NCI-H1436 treated with DMSO at 0.1 percent for 48 hours (cell line): Measurements from ENCODE around the gene FAM110A.
"Not testable (repeated sequence)": the region's sequence is repeated elsewhere in the genome, so short reads cannot be mapped to it uniquely, and the experiment has no call there.

Experiments
- DNase-seq: peaks from one replicate; lab custom pipeline; 2025; lab: John Stamatoyannopoulos, UW

Gene FAM110A

DNA sequence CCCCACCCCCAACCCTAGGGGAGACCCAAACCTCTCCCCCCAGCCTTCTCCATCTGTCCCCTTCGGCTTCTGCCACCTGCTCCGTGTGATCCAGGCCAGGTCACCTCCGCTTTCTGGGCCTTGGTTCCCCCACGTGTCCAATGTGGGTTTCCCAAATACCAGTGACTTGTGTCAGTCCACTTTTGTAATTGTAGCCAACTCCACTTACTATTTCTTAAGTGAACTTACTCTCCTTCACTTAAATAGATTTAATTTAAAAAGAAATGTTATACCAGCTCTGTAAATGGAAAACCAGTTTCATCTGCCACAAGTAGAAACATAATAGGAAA lies 10.0 kb upstream of the FAM110A start:
- no peak for DNase-seq

DNA sequence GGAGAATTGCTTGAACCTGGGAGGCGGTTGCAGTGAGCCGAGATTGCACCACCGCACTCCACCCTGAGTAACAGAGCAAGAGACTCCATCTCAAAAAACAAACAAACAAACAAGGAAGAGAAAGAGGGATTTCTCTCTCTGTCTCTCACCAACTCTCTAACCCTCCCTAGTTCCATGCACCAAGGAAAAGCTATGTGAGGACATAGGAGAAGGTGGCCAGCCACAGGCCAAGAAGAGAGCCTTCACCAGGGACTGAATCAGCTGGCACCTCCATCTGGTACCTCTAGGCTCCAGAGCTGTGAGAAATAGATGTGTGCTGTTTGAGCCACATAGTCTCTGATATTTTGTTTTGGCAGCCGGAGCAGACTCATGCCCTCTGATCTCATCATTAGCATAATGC lies 9.0 kb upstream of the FAM110A start:
- DNase-seq = no peak

DNA sequence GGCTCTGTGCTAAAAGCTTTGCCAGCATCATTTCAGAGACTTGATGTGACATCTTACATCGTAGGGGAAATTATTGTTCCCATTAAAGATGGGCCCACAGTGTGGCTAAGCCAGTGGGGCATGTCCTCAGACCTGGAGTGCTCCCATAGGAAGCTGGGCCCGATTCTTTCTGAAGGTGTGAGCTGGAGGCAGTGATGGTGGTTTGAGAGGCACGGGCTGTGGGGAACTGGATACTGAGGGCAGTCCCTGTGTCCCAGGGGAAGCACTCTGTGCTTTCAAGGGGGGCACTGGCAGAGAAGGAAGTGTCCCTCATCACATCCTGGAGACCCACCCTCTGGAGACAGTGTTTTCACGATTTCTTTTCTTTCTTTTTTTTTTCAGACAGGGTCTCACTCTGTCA lies 8.6 kb upstream of the FAM110A start:
- DNase-seq = no peak

DNA sequence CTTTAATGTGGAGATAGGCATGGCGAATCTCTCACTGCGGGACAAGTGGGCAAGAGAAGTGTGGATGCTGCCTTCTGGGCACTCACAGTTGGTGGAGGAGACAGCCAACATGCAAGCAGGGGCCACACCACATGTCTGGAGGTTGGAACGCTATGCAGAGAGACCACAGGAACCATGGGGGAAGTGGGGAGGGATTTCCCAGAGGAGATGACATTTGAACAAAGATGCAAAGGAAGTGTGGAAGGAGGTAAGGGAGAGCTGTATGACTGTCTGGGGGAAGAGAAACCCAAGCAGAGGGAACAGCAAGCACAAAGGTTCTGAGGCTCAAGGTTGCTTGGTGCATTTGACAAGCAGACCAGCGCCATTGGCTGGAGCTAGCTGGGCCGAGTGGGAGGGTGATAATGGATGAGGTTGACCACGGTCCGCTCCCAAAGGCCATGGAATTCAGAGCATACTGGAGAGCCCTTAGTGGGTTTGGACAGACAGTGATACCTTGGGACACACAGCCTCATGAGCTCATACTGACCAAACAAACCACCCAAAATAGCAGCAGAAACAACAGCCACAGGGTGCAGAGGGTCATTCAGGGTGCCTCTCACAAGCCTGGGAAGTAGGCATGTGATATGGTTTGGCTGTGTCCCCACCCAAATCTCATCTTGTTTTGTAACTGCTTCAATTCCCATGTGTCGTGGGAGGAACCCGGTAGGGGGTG lies 7.6 kb upstream of the FAM110A start:
- no peak for DNase-seq

DNA sequence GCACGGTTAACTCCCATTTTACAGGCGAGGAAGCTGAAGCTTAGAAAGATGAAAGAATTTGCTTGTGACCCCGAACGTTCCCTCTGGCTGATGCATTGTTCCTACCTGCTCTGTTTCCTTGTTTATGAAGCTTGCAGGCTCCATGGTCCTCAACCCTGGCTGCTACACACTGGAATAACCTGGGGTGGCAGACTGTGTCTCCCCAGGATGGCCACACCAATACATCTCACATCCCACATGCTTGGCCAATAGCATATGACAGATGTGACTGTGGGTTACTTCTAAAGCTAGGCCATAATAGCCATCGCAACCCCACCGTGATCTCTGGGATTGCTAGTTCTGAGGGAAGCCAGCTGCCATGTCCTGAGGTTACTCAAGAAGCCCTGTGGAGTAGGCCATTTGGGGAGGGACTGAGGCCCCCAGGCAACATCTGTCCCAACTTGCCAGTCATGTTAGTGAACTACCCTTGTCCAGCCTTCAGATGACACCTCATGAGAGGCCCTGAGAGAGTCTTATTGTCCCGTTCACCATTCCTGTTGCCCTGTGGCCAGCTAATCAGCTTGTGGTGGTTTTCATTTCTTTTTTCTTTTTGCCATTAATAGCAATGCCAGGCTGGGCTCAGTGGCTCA lies 6.7 kb upstream of the FAM110A start:
- DNase-seq = no peak

DNA sequence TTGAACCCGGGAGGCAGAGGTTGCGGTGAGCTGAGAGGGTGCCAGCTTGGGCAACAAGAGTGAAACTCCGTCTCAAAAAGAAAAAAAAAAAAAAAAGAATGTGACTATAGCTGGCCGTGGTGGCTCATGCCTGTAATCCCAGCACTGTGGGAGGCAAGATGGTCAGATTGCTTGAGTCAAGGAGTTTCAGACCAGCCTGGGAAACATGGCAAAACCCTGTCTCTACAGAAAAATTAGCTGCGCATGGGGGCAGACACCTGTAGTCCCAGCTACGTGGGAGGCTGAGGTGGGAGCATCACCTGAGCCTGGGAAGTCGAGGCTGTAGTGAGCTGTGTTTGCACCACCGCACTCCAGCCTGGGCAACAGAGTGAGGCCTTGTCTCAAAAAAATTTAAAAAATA lies 5.5 kb upstream of the FAM110A start:
- DNase-seq = not testable (repeated sequence)

DNA sequence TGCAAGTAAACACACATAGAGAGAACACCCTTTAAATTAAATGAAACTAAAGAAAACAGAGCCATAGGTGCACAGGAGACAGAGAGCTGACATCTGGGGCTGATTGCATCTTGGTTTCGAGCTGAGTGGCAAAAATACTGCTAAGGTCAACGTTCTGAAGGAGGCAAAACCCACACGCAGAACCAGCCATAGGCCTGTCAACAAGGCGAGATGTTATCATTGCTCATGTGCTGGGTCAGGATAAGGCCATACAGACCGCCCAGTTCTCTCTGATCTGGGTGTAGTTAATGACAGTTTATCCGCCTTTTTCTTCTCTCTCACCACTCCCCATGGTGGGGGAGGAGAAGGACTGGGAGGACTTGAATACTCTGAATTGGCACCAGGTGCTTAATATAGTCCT lies 4.5 kb upstream of the FAM110A start:
- DNase-seq = no peak

DNA sequence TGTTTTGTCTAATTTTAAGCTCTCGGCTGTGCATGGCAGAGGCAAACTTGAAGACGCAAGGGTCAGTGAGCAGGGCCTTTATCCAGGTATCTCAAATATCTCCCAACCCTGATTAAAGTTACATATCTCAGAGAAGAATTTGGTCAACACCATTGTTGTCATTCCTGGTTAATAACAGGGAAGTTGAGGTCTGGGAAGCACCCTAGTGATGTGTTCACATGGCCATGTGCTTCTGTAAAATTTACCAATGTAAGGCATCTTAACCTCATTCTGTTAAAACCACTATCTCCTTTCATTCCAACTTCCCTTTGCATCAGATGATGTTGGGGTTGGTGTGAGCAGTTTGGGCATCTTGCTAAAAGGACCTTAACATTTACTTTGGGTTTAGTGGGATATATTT lies 4.0 kb upstream of the FAM110A start:
- no peak for DNase-seq

DNA sequence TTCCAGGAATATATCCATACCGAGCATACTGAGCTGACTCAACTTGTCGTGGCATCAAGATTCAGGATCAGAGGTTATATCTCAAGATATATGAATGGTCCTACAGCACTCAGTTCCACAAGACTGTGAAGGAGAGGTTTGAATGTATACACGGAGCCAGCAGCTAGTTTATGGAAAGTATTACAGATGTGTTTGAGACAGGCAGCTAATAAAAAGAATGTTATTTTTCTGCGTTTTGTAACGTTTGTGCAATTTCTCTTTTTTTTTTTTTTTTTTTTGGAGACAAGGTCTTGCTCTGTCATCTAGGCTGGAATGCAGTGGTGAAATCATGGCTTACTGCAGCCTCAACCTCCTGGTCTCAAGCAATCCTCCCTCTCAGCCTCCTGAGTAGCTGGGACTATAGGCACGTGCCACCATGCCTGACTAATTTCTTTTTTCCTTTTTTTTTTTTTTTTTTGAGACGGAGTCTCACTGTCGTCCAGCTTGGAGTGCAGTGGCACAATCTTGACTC lies 3.4 kb upstream of the FAM110A start:
- DNase-seq = no peak

DNA sequence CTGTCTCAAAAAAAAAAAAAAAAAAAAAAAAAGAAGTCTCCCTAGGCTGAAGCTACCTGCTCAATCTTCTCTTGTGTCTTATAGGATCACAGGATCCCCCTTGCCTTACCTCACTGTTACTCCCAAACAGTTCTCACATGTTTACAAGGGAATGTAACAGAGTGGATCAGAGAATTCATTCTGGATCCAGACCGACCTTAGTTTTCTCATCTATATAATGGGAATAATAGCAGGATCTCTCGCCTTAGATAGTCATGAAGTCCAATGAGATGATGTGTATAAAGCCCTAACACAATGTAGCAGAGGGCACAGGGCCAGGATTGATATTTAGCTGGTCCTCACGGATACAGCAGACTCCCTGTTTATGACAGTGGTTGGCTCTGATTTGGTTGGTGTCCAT lies 2.3 kb upstream of the FAM110A start:
- DNase-seq = no peak

DNA sequence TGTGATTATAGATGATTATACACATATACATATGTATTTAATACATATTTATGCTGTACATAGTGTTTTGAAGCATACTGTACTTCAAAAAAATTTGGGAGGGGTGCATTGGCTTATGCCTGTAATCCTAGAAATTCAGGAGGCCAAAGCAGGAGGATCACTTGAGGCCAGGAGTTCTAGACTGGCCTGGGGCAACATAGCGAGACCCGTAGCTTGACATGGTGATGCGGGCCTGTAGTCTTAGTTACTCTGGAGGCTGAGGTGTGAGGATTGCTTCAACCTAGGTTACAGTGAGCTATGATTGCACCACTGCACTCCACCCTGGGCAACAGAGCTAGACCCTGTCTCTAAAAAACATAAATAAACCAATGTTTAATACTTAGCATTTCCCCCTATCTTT lies 1.6 kb upstream of the FAM110A start:
- no peak for DNase-seq

DNA sequence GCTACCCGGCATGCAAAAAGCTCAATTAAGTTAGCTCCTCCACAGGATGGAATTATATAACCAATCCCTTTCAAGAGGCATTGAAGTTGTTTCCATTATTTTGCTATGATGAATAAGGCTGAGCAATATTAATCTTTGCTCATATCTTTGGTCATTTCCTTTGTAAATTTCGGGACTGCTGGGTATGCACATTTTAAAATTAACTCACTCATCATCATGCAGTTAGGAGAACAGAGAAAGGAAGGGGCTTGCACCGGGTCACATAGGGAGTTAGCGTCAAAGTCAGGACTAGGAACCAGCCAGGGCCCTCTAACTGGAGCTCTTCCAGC lies 430 bp upstream of the FAM110A start:
- DNase-seq = no peak

DNA sequence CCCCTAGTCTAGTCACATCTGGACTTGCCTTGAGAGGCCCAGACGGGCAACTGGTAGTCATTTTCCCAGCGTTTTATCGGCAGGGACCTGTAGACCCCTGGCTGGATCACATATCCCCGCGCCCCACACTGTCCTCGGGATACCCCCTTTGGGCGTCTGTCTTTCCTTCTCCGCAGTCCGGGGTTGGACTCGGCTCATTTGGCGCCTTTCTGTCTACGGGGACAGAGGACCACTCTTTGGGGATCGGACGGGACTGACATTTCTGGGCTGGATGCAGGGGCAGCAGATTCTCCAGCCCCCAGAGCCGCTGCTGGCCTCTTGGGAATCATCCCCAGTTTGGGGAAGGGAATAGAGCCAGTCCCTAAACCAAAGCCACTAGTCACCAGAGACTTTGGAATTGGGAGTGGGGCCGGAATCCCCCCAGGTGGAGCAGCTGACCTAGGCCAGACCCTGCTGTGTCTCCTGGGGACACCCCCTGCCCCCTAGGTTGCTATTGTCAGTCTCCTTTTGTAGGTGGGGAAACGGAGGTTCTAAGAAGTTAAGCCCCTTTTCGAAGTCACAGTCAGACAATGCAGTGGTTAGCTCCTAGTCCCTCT lies 734 bp downstream of the FAM110A start:
- no peak for DNase-seq

DNA sequence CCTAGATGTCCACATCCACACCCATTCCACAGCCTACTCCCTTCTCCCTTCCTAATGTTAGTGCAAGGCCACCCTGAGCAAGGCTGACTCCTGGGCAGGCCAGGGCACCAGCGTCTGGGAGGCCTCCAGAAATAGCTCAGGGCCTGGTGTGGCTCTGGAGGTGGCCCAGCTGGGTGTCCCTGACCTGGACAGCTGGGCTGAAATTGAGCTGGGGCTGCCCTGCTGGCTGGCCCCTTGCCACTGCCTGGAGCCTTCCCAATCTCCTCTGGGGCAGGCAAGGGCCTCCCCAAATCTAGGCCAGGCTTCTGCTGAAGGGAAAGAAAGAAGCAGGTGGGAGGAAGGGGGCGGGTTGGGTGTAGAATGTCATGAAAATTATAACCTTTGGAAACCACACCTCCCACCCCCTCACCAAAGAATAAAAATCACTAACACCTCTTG lies 2.1 kb downstream of the FAM110A start:
- DNase-seq = no peak

DNA sequence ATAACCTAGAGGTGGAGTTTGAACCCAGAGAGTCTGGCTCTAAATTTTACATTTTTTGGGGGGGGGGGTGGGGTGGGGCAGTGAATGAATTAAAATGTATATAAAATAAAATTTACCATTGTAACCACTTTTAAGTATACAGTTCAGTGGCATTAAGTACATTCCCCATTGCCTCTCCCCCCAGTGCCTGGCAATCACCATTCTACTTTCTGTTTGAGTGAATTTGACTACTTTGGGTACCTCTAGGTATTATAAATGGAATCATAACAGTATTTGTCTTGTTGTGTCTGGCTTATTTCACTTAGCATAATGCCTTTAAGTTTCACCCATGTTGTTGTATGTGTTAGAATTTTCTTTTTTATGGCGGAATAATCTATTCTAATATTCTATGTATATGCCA lies 2.7 kb downstream of the FAM110A start:
- no peak for DNase-seq

DNA sequence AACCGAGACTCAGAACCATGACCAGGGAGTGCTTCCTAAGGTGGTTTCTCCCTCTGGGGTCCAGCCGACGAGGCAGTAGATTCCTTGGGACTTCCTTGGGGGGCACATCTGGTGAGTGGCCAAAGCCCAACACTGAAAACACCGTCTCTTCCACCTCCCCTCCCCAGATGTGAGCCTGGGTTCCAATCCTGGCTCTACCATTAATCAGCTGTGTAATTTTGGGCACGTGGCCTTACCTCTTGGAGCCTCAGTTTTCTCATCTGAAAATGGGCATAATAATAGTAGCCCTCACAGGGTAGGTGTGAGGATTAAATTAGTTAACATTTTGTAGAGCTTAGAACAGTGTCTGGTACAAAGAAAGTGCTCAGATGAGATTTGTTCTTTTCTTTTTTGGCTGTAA lies 5.5 kb downstream of the FAM110A start:
- DNase-seq = no peak

DNA sequence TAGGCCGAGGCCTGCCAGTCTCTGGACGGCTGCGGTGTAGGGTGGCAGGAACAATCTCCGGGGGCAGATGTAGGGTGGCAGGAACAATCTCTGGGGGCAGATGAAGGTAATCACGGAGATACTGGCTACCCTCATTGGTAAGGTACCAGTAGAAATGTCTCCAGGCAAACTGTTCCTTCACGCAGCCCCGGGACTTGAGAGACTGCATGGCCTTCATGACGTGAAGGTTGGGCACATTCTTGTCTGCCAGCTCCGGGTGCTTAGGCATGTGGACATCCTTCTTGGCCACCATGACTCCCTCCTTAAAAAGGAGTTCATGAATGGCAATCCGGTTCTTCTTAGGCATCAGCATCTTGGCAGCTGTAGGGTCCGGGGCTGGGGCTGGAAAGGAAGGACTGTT lies 6.1 kb downstream of the FAM110A start:
- DNase-seq = no peak

DNA sequence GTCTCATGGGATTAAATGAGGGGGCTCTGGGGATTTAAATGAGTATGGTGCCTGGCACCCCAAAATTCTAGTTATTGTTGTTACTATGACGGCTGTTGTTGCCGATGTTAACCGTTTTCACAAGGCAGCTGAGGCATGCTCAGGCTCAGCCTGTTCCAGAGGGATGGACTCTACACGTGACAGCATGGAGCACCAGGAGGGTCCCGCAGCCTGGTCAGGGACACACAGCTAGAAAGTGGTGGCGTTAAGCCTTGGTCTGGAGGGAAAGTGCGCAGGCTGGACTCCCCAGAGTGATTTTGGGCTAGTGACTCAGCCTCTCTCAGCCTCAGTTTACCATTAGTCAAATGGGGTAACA lies 7.0 kb downstream of the FAM110A start:
- no peak for DNase-seq

DNA sequence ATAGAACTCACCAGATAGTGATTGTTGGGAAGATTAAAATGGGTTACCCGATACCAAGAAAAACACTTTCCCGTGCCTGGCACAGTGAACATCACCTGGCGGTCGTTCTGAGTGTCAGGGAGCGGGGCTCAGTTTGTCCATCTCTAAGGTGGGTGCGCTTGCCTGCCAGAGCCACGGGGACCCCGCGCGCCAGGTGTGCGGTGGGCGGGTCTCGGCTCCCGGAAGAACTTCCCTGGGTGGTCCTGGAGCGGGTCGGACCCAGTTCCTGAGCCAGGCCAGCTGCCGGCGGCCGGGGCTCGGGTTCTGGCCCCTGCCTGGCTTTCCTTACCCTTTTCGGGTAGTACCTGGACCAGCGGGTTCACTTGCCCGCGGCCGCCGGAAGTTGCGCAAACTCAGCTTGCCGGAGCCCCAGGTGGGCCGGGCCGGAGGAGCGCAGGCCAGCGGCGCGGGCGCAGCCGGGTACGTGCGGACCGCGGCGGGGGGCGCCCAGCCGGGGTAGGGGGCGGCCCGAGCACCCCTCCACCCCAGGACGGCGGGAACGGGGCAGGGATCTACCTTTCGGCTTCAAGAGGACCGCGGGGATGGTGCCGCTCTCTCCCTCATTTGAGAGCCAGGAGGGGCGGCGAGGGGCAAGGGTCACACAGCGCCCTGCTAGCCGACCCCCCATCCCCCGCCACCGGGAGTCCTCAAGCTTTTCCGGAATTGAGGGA lies 7.5 kb downstream of the FAM110A start:
- DNase-seq = no peak

DNA sequence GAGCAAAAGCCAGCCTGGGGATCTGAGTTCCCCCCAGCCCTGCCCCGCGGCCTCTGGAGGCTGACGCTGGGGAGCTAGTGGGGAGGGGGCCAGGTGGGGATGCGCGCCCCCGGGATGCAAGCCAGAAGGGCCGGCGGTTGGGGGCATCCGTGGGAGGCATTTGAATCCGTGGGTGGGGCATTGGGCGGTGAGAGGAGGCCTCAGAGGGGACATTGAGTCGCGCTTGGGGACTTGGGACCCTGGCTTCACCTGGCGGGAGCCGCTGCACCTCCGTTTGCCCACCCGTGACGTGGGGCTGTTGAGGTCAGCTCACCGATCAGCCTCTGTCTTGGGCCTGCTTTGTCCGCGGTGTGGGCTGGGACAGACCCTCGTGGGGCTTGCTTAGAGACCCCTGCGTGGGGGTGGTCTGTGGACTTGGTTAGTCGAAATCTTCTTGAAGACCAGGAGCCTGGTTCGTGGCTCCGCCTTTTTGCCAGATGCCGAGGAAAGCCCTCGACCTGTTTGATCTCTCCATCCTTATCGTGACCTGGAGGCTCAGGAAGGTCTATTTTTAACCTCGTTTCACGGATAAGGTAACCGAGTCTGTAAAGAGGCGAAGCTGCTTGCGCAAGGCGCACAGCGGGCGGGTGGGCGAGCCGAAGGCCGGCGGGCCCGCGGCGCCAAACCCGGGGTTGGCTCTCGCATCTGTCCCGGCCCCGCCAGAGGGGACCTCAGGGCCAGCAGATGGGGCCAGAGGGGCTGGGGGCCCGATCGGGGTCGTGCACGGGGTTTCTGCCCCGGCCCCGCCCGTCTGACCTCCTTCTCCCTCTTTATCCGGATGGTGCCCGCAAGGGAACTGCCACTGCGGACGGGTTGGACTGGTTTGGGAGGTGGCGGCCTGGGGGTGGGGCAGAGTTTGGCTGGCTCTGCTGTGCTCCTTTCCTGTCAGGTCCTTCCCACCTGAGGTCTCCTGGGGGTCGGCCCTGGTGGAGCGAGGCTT lies 8.3 kb downstream of the FAM110A start:
- no peak for DNase-seq

DNA sequence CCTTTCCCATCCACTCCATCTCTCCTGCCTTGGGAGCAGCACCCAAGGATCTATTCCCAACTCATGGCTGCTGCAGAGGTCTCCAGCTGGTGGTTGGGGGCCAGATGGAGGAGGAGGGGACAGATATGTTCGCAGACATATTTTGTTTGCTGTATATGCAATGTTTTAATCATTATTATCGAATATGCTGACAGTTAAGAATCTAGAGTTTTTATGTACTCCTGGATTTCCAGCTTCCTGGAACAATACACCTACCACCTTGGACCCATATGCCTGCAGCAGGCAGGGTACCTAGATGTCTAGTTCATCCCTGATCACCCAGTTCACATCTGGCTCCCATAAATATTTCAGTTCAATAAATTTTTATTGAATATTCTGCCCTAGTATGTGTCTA lies 9.0 kb downstream of the FAM110A start:
- DNase-seq = no peak

DNA sequence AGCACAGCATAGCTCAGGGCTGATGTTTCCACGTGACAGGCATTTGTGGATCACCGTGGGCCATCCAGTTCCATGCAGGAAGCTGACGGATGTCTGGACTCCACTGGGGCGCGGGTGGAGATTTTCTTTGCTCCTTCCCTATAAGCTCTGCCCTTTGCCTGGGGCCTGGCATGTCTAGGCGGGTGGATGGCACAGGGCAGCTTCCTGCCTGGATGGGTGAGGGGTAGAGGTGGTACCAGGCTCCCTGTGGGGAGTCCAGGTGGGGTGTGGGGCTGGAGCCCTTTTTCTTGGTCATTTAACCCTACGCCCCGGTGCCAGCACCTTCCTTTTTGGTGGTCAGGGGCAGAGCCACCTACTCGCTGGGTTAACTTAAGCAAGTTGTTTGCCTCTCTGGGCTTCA lies 10.4 kb downstream of the FAM110A start:
- no peak for DNase-seq
